Measurements from ENCODE around the gene METTL24. TPM values are rescaled to one million over a fixed set of nuclear protein-coding genes. Genes with fewer than 3 reads are reported as not detected.

Gene METTL24
- total RNA-seq, 4 donors from 2014 or later = 0.45 to 1.7 TPM; not detected in 2

DNA sequence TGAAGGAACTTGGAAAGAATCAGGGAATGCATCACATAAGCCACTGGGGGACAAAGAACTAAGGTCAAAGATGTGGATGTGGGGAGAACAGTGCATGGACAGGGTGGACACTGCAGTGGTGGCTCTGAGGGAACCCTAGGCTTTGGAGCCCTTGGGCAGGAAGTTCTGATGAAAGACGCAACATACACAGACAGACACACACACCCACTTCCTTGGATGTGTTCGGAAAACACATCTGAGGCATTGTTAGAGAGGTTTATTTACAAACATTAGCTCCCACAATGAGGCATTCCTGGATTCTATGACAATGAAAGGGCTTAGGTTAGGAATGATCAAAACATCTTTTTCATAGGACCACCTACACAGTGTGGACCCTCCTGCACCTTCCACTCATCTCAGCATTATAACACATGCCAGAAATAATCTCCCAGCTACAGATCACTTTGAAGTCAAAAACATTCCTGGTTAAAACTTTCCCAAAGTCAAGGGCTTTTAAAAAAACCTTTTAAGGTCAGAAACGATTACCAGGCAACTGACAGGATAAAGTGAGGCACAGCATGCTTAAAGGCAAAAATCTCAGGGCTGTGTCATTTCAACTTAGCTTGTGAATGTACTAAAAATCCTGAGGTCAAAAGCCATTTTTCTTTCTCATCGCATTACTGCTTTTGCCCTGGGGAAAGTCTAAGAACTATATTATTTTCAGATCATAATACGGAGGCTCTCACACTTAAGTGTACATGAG is 6.4 kb upstream of the METTL24 start:
- Histone ChIP-seq H3K27me3 (peaks cover 15% of the 10 kb centered on the region), H3K4me3 (no peak overlapping the region), H3K36me3 (no peaks in the 10 kb centered on the region), H3K4me1 (no peaks in the 10 kb centered on the region), H3K27ac (no peak overlapping the region), H3K9me3 (no peaks in the 10 kb centered on the region)
- DNase-seq (ENCODE audit: low spot score in 2 of 2) = no peak
- TF ChIP-seq, protein P1, sequence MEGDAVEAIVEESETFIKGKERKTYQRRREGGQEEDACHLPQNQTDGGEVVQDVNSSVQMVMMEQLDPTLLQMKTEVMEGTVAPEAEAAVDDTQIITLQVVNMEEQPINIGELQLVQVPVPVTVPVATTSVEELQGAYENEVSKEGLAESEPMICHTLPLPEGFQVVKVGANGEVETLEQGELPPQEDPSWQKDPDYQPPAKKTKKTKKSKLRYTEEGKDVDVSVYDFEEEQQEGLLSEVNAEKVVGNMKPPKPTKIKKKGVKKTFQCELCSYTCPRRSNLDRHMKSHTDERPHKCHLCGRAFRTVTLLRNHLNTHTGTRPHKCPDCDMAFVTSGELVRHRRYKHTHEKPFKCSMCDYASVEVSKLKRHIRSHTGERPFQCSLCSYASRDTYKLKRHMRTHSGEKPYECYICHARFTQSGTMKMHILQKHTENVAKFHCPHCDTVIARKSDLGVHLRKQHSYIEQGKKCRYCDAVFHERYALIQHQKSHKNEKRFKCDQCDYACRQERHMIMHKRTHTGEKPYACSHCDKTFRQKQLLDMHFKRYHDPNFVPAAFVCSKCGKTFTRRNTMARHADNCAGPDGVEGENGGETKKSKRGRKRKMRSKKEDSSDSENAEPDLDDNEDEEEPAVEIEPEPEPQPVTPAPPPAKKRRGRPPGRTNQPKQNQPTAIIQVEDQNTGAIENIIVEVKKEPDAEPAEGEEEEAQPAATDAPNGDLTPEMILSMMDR (IDR thresholded peaks at IDR 0.05) = no peak
- no peak for TF ChIP-seq EP300 (IDR thresholded peaks at IDR 0.05)
- no peak for TF ChIP-seq POLR2AphosphoS5 (IDR thresholded peaks at IDR 0.05)
- no peak for TF ChIP-seq POLR2A (IDR thresholded peaks at IDR 0.05)
- WGBS = 65% methylated on average over 5 of the region's 5 CpGs

DNA sequence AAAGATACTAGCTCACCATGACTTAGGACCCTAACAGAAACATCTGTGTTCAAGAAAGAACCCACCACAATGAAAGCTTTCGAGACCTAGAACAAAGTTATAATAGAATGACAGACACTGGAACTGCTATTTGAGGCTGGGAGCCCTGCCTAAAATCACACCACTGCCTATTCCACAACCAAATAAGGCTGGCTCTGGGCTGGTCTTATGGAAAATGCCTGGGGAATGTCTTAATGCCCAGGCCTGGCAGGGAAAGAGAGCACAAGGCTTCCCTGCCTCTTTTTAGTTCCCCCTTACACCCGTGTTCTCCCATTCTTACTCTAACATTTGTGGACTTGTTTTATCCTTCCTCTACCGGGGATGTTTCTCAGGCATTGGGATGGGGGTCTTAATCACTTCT is 5.6 kb upstream of the METTL24 start:
- H3K36me3 ChIP-seq = no peaks in the 10 kb centered on the region
- H3K27ac ChIP-seq = no peak overlapping the region
- WGBS = 72% methylated on average over 3 of the region's 3 CpGs
- no peak overlapping the region for H3K4me3 ChIP-seq
- H3K4me1 ChIP-seq = peaks cover under 1% of the 10 kb centered on the region
- H3K27me3 ChIP-seq = peaks cover 21% of the 10 kb centered on the region
- TF ChIP-seq, protein P1 (IDR thresholded peaks at IDR 0.05) = no peak
- TF ChIP-seq POLR2AphosphoS5 (IDR thresholded peaks at IDR 0.05) (no peak), EP300 (IDR thresholded peaks at IDR 0.05) (no peak), POLR2A (IDR thresholded peaks at IDR 0.05) (no peak)
- H3K9me3 ChIP-seq = no peaks in the 10 kb centered on the region
- DNase-seq (ENCODE audit: low spot score in 2 of 2) = no peak

DNA sequence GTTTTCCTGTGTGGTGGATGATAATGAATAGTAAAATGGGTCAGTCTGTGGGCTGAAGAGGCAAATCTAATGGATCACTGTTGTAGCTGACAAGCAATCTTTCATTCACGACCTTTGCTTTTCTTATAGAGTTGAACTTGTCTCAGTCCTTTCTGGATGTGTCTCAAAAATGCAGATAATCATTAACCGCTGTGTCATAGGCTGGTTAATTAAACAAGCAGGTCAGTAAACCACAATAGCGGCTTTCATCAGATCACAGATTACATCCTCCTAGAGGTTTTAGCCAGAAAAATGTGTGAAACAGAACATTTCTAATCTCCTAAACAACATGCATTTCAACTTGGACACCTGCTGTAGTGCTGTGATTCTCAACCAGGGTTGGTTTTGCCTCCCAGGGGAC is 2.5 kb upstream of the METTL24 start:
- no peak overlapping the region for H3K4me3 ChIP-seq
- 92% methylated on average over 3 of the region's 3 CpGs for WGBS
- H3K27me3 ChIP-seq = peaks cover 42% of the 10 kb centered on the region
- H3K27ac ChIP-seq = no peak overlapping the region
- peaks cover 19% of the 10 kb centered on the region for H3K4me1 ChIP-seq
- no peaks in the 10 kb centered on the region for H3K36me3 ChIP-seq
- TF ChIP-seq POLR2AphosphoS5 (IDR thresholded peaks at IDR 0.05) = no peak
- no peak for TF ChIP-seq EP300 (IDR thresholded peaks at IDR 0.05)
- TF ChIP-seq, protein P1 (IDR thresholded peaks at IDR 0.05) = no peak
- TF ChIP-seq POLR2A (IDR thresholded peaks at IDR 0.05) = no peak
- DNase-seq (ENCODE audit: low spot score in 2 of 2) = no peak
- H3K9me3 ChIP-seq = no peaks in the 10 kb centered on the region

DNA sequence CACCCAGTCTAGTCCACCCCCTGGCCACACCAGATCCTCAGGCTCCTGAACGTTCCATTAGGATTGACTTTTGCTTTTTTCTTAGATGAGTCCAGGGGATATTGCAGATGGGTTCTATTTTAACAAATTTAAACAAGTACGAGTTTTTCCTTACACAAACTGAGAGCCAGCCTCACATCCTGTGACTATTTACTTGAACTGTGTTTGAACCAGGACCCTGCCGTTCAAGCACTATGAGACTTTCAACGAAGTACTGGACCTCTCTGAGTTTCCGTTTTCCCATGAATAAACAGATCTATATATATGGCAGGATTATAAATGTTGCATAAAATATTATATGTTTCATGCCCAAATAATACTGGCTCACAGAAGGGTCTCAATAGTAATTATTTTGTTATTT is 1.4 kb upstream of the METTL24 start:
- Histone ChIP-seq H3K27ac (no peak overlapping the region), H3K4me1 (peaks cover 19% of the 10 kb centered on the region), H3K4me3 (no peak overlapping the region), H3K27me3 (peaks cover 42% of the 10 kb centered on the region), H3K9me3 (no peaks in the 10 kb centered on the region), H3K36me3 (no peaks in the 10 kb centered on the region)
- WGBS = 79% methylated on average over 5 of the region's 5 CpGs
- no peak for TF ChIP-seq EP300 (IDR thresholded peaks at IDR 0.05)
- no peak for TF ChIP-seq POLR2A (IDR thresholded peaks at IDR 0.05)
- no peak for TF ChIP-seq POLR2AphosphoS5 (IDR thresholded peaks at IDR 0.05)
- TF ChIP-seq, protein P1 (IDR thresholded peaks at IDR 0.05) = no peak
- no peak for DNase-seq (ENCODE audit: low spot score in 2 of 2)

DNA sequence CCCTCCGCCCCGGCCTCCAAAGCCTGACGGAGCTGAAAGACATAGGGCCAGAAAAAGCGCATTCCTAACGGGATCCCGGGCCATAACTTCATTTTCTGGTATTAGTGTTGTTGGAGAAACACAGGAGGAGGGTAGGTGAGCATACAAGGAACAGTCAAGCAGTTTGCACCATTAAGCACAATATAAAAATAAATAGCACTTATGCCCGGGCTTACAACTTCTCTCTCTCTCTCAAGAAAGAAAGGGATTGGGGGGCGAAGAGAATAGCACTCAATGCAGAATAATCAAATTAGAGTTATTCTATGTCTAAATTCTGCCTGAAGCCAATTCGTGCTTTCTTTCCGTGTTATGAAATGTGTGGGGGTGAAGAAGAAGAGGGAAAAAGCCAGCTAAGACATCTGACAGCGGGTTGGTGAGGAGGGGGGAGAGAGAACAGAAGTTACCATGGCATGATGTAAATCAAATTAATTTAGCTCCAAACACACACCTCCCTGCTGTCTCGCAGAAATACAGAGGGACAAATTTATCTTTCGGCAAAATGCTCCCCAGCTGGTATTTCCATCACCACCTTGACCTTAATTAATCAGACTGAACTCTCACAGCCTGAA is 508 bp upstream of the METTL24 start:
- H3K36me3 ChIP-seq = no peaks in the 10 kb centered on the region
- H3K4me1 ChIP-seq = peaks cover 19% of the 10 kb centered on the region
- 32% methylated on average over 13 of the region's 13 CpGs for WGBS
- H3K4me3 ChIP-seq = peak overlapping the region; percentile 62
- peak overlapping the region; percentile 83 for H3K27ac ChIP-seq
- DNase-seq (ENCODE audit: low spot score in 2 of 2) = no peak
- H3K9me3 ChIP-seq = no peaks in the 10 kb centered on the region
- TF ChIP-seq EP300 (IDR thresholded peaks at IDR 0.05) = no peak
- no peak for TF ChIP-seq POLR2AphosphoS5 (IDR thresholded peaks at IDR 0.05)
- peaks cover 40% of the 10 kb centered on the region for H3K27me3 ChIP-seq
